ENCODE measurements around the gene TRPC1.

The TRPC1 gene

DNA sequence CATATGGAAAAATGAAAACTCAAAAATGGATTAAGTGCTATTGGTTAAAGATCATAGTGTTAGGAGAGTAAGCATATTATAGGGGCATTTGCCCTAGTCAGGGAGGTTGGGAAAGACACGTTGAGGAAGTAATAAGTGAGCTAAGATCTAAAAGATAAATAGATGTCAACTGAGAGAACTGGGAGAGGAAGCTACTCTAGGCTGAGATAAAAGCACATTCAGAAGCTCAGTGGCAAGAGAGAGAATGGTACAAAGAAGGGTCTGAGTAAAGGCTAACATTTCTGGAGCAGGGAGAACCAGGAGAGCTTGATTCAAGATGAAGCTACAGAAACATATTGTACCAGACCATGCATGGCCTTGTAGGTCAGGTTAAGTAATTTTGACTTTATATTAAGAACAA lies 63.9 kb downstream of the TRPC1 start:
- no peak for DNase-seq (ENCODE audit: low spot score)

DNA sequence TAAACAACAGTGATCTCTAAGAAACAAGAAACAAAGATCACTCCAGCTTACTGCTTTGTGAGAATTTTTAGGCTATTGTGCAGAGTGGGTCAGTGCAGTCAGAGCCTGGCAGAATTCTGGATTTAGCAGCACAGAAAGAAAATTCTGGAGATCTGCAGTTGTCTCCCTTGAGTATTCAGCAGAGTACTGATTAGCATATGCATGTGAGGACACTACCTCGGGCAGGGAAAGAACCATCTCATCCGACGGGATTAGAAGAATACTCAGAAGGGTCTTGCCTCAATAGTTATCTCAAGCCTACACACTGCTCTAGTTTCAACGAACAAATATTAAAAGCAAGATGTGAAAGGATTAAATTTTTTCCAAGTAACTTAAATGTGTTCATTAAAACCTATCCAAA lies 70.7 kb downstream of the TRPC1 start:
- TF ChIP-seq, protein P1, sequence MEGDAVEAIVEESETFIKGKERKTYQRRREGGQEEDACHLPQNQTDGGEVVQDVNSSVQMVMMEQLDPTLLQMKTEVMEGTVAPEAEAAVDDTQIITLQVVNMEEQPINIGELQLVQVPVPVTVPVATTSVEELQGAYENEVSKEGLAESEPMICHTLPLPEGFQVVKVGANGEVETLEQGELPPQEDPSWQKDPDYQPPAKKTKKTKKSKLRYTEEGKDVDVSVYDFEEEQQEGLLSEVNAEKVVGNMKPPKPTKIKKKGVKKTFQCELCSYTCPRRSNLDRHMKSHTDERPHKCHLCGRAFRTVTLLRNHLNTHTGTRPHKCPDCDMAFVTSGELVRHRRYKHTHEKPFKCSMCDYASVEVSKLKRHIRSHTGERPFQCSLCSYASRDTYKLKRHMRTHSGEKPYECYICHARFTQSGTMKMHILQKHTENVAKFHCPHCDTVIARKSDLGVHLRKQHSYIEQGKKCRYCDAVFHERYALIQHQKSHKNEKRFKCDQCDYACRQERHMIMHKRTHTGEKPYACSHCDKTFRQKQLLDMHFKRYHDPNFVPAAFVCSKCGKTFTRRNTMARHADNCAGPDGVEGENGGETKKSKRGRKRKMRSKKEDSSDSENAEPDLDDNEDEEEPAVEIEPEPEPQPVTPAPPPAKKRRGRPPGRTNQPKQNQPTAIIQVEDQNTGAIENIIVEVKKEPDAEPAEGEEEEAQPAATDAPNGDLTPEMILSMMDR (IDR thresholded peaks at IDR 0.05; ENCODE audit: extremely low read depth, missing control alignments): no peak

More for the DNA sequence above, 63.9 kb downstream of the TRPC1 start:
- TF ChIP-seq, protein P1 (IDR thresholded peaks at IDR 0.05; ENCODE audit: extremely low read depth, missing control alignments): no peak

DNA sequence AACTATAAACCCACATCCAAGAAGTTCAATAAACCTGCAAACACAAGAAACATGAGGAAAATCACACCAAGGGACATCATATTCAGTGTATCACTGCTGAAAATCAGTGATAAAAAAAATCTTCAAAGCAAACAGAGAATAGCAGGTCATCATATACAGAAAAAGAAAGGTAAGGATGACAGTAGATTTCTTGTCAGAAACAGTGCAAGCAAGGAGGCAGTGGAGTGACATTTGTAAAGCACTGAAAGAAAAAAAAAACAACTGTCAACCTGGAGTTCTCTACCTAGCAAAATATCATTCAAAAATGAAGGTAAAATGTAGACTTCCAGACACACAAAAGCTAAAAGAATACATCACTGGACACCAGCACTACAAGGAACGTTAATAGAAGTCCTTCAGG lies 71.5 kb downstream of the TRPC1 start:
- no peak for DNase-seq (ENCODE audit: low spot score)
- TF ChIP-seq, protein P1 (IDR thresholded peaks at IDR 0.05; ENCODE audit: extremely low read depth, missing control alignments): no peak

More for the DNA sequence above, 70.7 kb downstream of the TRPC1 start:
- DNase-seq (ENCODE audit: low spot score): no peak

DNA sequence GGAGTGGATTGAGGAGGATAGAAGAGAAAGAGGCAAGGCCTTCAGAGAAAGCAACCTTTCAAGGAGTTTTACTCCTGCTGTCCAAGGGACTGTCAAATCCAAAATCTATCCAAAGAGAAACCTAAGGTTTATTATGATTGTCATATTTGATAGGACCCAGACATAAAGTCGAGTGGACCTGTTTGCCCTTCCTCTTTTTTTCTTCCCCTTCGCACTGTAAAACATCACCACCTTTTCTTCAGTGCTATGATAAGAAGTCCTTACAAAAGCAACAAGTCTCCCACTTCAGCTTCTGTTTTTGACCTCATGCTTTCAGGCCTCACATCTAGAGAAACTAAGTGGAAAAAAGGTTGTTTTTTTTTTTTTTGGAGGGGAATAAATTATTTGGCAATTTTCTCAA lies 73.0 kb downstream of the TRPC1 start:
- TF ChIP-seq, protein P1 (IDR thresholded peaks at IDR 0.05; ENCODE audit: extremely low read depth, missing control alignments): no peak
- DNase-seq (ENCODE audit: low spot score): no peak

DNA sequence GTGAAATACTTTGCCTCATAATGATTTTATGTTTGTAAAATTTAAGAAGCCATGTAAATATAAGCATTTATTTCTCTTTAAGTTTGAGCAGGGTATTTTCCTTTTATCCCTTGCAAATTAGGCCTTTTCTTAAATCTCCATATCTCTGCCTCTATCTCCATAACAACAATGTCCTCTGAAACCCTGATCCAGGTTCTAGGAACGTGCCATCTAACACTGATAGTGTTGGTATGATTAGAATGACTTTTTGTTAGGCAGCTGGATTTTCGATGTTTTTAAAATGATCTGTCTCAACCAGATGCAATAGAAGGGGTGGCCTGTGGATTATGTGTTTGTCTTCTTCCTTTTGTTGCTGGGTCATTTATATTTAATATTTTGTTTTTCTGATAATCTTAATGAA lies 77.9 kb downstream of the TRPC1 start:
- DNase-seq (ENCODE audit: low spot score): no peak
- TF ChIP-seq, protein P1 (IDR thresholded peaks at IDR 0.05; ENCODE audit: extremely low read depth, missing control alignments): no peak

DNA sequence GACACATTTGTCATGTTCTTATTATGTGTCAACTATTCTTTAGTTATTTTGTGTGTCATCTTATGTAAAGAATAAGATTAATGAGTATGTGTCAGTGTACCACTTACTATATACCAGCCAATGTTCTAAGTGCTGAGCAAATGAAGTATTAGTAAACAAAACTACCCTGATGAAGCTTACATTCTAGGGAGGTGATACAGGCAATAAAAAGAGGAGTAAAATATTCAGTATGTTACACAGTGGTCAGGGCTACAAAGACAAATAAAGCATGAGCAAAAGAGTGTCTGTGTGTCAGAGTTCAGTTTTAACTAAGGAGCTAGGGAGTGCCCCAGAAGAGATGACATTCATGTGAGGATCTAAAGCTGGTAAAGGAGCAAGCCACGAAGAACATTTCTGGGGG lies 79.1 kb downstream of the TRPC1 start:
- TF ChIP-seq, protein P1 (IDR thresholded peaks at IDR 0.05; ENCODE audit: extremely low read depth, missing control alignments): no peak
- DNase-seq (ENCODE audit: low spot score): no peak

DNA sequence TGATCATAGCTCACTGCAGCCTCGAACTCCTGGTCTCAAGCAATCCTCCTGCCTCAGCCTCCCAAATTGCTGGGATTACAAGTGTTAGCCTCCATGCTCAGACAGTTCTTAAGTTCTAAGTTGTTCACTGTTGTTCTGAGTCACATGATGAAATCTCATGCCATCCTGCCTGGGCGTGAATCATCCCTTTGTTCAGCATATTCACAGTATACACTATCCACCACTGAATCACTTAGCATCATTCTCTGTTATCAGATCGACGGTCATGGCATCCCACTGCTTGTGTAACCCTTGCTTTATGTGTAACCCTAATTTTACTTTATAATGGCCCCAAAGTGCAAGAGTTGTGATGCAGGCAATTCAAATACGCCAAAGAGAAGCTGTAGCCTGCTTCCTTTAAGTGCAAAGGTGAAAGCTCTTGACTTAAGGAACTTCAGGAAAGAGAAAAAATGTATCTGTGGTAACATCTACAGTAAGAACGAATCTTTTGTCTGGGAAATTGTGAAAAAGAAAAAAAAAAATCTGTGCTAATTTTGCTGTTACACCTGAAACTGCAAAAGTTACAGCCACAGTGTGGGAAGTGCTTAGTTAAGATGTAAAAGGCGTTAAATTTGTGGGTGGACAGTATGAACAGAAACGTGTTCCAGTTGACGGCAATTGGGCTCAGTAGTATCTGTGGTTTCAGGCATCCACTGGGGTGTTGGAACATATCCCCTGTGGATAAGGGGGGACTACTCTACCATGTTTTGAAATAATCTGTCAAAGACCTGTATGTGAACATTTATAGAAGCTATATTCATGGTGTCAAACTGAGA lies 84.5 kb downstream of the TRPC1 start:
- DNase-seq (ENCODE audit: low spot score): no peak
- TF ChIP-seq, protein P1 (IDR thresholded peaks at IDR 0.05; ENCODE audit: extremely low read depth, missing control alignments): no peak

Data from GM20000 (cell line).